GM21529 (cell line): Measurements from ENCODE around the gene TCERG1.
A peak's percentile ranks its signal among the peaks of the same experiment; 100 is the strongest.
"Not testable (repeated sequence)": the region's sequence is repeated elsewhere in the genome, so short reads cannot be mapped to it uniquely, and the experiment has no call there.

Source experiments
- ATAC-seq: cut with Tn5 transposase; IDR thresholded peaks from one replicate; pipeline ENCODE4 v1.9.1; 2021; ENCODE audit not compliant: unreplicated experiment

The TCERG1 gene

DNA sequence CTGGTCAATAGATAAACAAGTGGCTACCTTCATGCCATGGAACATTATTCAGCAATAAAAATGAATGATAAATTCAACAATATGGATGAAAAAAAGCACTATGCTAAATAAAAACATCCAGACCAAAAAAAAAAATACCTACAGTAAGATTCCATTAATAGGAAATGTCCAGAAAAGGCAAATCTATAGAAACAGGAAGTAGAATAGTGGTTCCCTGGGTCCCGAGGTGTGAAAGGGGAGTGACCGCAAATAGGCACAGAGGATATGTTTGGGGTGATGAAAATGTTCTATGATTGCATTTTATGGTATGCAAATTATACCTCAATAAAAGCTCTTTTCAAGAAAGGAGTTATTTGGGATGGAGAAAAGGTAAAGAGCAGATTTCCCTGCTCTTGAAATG lies 72.4 kb downstream of the TCERG1 start:
- no peak for ATAC-seq

DNA sequence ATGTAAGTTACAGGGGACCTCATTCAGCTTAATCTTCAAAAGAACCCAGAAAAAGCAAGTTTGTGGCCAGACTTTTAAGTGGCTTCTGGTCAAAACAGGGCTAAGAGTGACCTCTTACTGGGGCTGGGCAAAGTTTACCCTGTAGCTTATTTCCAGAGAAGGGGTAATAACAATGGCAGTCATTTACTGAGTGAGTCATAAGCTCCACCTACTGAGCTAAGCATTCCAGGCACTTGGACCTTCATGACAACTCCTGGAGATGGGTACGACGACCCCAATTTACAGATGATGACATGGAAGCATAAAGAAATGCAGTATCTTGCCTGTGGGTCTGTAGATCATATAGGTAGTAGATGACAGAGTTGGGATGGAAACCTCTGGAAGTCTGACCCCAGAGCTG lies 73.6 kb downstream of the TCERG1 start:
- no peak for ATAC-seq

DNA sequence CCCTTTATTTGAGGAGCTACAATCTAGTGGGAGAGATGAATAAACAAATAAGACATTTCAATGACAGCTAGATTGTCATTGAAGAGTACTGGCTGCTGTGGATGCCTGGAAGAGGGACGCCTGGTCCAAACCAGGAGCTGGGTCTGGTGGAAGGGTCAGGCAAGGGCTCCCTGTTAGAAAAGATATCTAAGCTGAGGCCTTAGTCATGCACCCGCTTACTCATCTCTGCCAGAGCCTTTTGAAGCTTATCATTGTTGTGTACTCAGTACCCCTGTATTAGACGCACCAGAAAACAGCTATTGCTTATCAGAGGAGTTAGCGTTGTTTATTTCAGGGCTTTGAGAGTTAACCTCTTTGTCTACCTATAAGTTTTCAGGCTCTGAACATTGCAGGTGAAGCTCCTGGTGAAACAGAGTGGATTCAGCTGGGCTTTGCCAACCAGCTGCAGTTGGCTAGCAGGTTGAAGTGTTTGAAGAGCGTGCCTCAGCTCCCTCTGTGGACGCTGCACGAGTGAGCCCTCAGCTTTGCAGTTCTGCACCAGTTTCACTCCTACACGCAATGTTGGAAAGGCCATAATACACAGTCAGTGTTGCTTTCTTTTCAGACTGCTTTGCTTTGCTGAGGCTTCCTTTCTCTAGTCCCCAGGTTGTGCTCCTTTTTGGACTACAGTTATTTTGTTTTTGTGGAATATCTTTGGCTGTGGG lies 74.4 kb downstream of the TCERG1 start:
- ATAC-seq = no peak

DNA sequence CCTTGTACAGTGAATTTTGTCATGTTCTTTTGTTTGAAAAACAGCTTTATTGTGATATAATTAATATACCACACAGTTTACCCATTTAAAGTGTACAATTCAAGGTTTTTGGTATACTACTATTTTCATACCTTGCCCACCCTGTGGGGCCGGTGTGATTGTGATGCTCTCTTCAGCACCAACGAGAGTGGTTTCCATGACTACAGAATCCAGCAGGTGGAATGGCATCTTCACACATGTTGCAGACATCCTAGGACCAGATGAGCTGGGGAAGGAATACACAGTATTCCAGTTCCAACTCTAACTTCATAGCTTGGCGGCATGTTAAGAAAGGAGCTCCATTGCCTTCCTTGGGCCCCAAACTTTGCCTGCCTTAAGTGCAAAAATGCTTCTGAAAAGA lies 76.6 kb downstream of the TCERG1 start:
- no peak for ATAC-seq

DNA sequence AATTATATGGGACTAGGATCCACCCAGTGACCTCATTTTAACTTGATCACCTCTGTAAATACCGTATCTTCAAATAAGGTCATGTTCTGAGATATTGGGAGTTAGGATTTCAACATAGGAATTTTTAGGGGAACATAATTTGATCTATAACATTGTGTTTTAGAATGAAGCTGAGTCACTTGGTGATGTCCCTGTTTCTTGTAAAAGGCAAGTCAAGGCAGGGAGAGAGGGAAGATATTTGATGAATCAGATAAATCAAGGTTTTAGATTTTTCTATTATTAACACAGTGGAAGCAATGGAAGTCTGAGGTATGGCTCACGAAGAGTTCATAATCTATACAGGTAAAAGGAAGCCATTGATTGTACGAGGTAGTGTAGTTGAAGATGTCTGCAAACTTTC lies 80.7 kb downstream of the TCERG1 start:
- no peak for ATAC-seq

DNA sequence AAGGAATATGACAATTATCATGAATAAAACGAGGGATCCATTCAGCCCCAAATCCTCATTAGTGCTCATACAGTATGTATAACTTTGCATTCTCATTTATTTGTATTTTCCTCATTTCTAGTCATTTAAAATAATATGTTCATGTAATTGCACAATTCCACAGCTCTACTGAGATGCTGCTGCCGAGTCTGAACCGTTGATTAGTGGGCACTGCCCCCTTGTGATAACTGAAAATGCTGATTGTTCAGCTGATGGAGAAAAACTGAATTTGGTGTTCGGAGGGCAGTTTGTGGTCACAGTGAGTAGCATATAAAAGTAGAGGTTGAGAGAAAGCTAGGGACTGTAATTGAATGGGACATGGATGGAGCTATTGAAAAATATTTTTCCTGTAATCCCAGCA lies 81.1 kb downstream of the TCERG1 start:
- no peak for ATAC-seq

DNA sequence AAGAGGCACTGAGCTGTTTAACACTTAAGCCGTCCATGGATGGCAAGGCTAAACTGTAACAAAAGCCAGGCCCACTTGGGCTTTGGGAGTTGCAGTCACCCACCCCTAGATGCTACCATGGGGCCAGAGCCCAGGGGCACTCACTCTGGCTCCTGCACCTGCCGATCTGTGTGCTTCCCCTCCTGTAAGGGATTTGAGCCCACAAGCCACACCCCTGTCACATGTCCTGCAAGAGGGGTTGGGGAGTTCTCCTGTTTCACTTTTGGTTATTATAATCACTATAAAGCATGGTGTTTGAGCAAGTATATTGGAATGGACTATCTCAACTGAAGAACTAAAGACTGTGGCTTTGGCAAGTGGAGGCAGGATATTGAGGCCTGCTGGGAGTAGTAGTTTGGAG lies 82.9 kb downstream of the TCERG1 start:
- peak; percentile 53 for ATAC-seq

DNA sequence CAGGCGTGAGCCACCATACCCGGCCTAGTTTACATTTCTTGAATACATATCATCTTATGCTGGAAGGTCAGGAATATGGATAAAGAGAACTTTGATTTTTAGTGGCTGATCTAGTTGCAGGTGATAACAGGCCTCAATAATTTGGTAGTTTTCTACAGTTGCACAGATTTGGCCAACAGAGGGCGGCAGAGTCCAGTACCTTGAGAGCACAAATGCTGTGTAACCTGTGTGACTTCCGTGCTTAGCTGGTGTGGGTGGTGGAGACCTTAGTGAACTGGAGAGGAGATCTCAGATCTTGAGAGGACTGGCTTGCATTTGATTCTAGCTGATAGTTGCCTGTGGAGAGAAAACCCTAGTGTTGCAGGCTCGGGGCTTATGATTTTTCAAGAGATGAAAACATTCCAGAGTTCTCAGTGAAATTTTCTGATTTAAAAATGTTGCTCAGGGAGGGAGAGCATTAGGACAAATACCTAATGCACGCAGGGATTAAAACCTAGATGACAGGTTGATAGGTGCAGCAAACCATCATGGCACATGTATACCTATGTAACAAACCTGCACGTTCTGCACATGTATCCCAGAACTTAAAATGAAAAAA lies 86.2 kb downstream of the TCERG1 start:
- peak; percentile 96 for ATAC-seq

DNA sequence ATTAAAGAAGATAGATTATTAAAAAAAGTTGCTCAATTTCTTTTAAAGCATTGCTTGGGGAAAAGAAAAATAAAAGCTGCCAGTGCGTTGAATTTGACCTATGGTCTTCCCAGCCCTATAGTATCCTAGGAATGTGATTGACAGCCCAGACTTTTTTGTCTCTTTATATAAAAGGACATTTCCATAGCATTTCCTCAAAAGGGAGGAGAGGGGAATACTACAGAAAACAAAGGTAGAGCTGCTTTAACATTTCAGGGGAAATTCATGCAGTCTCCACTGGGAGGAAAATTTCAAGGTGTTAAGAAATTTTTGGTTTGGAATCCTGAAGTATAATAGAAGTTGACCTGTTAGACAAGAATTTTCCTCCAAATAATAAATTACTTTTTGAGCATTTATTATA lies 86.7 kb downstream of the TCERG1 start:
- ATAC-seq = no peak

DNA sequence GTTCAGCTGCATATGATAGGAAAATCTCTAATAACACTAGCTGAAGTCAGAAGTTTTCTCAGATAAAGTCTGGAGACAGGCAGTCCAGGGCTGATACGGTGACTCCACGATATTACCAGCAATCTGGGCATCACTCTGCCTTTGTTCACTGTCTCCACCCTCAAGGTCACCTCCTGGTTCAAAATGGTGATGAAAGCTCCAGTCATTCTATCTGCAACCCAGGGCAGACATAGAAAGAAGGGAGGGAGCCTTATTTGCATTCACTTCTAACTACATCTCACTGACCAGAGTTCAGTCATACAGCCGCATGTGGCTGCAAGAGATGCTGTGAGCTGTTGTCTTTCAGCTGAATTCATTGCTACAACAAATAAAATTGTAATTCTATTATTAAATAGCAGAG lies 91.3 kb downstream of the TCERG1 start:
- no peak for ATAC-seq

DNA sequence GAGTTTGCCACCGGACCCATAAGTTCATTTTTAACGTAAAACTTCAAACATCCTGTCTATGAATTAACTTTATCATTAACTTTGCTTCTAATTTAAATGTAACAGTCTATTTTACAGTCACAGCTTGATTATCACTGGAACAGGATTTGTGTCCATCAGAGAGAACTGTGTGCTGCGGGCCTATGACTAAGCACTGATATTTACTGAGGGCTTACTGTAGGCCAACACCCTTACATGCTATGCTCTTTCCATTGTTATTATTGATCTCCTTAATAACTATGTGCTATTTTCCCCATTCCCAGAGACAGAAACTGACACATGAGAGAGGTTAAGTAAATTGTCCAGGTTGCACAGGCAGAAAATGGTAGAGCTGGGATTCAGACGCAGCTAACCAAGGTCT lies 92.8 kb downstream of the TCERG1 start:
- ATAC-seq = no peak

DNA sequence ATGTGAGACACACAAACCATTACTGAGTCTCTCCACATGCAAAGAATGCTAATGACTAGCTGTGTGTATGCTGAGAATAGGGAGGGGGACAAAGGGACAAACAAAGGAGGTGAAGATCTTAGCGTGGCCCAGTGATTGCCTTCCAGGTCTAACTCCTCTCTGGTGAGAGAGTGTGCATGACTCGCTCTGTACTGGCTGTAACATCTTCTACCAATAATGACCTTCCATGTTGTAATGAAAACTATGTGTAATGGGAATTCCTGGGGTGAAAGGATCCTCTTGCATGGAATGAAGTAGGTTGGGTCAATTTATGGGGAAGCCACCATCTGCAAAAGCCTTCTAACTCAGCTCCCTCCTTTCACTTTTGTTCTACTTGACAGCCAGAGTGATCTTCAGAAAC lies 93.3 kb downstream of the TCERG1 start:
- no peak for ATAC-seq

DNA sequence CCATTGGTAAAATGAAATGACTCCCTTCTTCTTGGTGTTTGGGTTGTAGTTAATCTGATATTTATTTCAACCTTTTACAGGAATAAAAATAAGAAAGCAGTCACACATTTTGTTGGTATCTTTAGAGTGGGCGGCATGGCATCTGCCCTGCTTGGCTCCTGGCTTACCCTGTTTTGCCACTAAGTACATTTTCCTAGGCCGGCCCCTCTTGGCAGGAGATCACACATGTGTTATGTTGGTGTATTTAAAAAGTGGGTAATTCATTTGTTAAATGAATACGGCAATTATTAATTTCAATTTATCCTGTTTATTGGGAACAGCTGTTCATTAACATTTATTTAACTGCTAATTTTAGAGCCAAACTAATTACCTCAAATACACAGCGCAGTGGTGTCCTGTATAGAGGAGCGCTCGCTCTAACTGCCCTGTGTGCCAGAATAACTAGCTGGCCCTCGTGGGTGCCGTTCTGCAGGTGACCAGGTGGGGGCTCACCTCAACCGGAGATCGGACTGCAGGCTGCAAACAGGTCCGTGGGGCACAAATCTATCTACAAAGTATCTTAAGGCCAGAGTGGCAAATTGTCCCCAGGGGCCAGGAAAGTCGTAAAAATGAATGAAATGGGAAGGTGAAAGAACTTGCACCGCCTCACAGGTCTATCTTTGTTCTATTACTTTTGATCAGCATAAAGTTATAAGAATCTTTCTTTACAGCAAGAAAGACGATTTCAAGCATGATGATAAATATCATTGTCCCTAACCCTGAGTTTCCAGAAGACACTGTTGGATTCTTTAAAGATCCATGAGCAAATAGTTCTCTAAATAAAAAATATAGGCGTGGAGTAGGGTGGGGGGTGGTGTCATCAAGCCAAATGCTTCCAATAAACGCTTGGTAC lies 95.1 kb downstream of the TCERG1 start:
- peak; percentile 98 for ATAC-seq

DNA sequence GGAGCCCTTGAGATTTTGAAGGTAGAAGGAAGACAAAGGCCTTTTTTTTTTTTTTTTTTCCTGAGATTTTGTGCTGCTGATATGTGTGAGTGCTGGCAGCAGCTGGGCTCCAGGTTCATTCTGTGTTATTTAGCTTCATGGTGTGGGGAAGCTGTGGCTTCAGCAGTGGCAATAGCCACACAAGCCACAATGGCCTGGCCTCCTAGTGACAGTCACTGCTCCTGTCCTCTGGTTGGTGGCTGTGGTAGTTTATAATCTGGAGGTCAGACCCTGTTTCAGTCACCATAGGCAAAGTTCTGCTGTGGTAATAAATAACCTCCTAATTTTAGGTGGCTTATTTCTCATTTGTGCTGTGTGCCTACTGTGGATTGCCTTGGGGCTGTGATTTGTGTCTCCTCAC lies 97.1 kb downstream of the TCERG1 start:
- ATAC-seq = no peak

DNA sequence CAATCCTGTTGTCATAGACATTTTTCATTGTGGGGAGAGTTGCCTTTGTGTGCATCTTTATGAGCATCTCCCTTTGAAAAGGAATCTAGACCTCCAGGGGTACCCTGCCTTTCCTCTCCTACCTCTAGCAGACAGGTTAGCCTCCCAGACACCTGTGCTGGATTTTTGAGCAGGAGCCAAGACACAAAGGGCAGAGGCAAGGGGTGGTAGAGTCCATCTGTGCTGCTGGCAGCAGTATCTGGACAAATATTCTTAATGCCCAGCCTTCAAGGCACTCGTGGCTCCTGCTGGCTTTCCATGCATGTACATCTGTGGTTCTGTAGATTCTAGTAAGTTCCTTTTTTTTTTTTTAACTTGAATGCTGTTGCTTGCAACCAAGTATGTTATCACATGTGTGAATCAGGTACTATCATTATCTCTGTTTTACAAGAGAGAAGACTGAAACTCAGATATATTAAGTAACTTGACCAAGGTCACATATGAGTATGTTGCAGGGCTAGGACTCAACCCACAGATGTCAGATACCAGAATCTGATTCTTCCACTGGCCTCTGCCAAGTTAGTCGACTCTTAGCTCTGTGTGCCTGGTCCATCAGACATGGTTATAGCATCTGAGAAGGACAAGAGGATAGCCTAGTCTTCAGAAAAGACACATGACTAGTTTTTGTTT lies 101.8 kb downstream of the TCERG1 start:
- no peak for ATAC-seq

DNA sequence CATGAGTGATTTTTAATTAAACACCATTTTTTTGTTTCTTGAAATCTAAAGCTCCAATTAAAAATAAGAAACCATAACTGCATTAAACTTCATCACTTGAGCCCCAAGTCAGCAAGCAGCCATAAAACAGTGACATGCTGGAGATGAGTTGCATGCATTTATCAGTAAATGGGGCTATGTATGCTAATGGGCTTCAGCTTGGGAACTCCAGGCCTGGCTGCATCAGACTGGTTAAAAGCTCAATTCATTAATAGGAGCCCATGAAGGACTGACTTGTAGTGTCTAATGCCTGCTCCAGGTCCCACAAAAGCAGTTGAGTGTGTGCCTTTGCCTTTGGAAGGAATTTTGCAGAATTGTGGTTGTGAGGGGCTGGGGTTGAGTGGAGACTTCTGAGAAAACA lies 102.5 kb downstream of the TCERG1 start:
- ATAC-seq = no peak

DNA sequence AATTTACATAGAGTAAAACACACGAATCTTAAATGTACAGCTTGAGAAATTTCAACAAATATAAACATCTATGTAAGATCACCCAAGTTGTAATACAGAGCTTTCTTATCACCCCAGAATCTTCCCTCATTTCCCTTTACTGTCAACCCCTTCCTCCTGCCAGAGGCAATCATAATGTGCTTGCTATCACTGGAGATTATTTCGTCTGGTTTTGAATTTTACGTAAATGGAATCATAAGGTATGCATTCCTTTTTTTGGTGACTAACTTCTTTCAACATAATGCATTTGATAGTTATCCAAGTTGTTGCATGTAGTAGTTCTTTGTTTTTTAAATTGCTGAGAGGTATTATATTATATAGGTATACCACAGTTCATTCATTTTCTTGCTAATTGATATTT lies 106.3 kb downstream of the TCERG1 start:
- no peak for ATAC-seq

DNA sequence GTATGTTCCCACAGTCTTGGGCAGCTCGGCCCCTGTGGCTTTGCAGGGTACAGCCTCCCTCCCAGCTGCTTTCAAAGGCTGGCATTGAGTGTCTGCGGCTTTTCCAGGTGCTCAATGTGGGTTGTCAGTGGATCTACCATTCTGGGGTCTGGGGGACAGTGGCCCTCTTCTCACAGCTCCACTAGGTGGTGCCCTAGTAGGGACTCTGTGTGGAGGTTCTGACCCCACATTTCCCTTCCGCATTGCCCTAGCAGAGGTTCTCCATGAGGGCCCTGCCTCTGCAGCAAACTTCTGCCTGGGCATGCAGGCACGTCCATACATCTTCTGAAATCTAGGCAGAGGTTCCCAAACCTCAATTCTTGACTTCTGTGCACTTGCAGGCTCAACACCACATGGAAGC lies 109.8 kb downstream of the TCERG1 start:
- ATAC-seq = not testable (repeated sequence)

DNA sequence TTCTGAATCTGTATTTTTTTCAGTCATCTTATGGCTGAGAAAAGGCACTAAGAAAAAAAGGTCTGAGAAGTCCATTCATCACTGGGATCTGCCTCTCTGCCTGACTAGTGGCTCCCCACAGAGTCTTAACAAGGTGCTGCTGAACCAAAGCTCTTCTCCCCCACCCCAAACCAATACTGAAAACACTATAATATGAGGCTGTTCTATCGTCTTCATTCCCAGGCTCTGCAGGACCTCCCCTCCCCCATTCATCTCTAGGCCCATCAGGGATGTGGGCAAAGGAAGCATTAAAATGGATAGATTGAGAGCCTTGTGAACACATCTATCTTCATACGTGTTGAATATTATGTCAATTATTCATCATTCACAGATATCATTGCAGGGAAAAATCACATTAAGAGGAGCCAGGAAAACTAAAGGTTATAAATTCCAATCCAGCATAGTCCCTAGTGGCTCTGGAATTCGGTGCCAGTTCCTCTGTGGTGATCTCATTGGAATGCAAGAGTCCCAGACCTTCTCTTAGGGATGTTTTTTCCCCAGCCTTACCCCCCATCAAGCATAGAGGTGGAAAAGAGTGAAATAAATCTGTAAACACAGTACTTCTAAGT lies 113.2 kb downstream of the TCERG1 start:
- no peak for ATAC-seq
